GM19397 (cell line): Measurements from ENCODE around the gene TFEC.
"Not testable (repeated sequence)": the region's sequence is repeated elsewhere in the genome, so short reads cannot be mapped to it uniquely, and the experiment has no call there.

Experiments used
- ATAC-seq: cut with Tn5 transposase; IDR thresholded peaks from one replicate; pipeline ENCODE4 v1.9.1; 2021; ENCODE audit warnings: mild to moderate bottlenecking, moderate library complexity; ENCODE audit not compliant: unreplicated experiment

TFEC gene

GRCh38 chr7:116030651-116031276 is at the start of gene TFEC:
TSS of gene TFEC (minus strand) at chr7:116030763. CDS start at chr7:115984441, 46,322 bp downstream.
- ATAC-seq: no peak

- ATAC-seq: no peak
Measured at GRCh38 chr7:116075351-116076145, 45.0 kb upstream of the TFEC start.

GRCh38 chr7:116071629-116072028 is 41.1 kb upstream of the TFEC start:
- no peak for ATAC-seq

- ATAC-seq: no peak
Measured at GRCh38 chr7:116064179-116064578, 33.6 kb upstream of the TFEC start.

- no peak for ATAC-seq
Measured at GRCh38 chr7:116062666-116063065, 32.1 kb upstream of the TFEC start.

GRCh38 chr7:116052006-116052405 is 21.4 kb upstream of the TFEC start:
- no peak for ATAC-seq

- not testable (repeated sequence) for ATAC-seq
Measured at GRCh38 chr7:116047261-116047660, 16.7 kb upstream of the TFEC start.

GRCh38 chr7:116045532-116045931 is 15.0 kb upstream of the TFEC start:
- ATAC-seq: no peak

GRCh38 chr7:116041615-116042014 is 11.1 kb upstream of the TFEC start:
- ATAC-seq: peak; percentile 98

GRCh38 chr7:116037401-116037800 is 6.8 kb upstream of the TFEC start:
- no peak for ATAC-seq

GRCh38 chr7:116034411-116034810 is 3.8 kb upstream of the TFEC start:
- no peak for ATAC-seq

GRCh38 chr7:116032886-116033285 is 2.3 kb upstream of the TFEC start:
- no peak for ATAC-seq

- ATAC-seq: peak; percentile 57
Measured at GRCh38 chr7:116028787-116029186, 1.8 kb downstream of the TFEC start.

GRCh38 chr7:116027786-116028185 is 2.8 kb downstream of the TFEC start:
- no peak for ATAC-seq

- no peak for ATAC-seq
Measured at GRCh38 chr7:116024826-116025809, 5.4 kb downstream of the TFEC start.

GRCh38 chr7:116021237-116021636 is 9.3 kb downstream of the TFEC start:
- ATAC-seq: no peak

GRCh38 chr7:116018731-116019130 is 11.8 kb downstream of the TFEC start:
- peak; percentile 48 for ATAC-seq

GRCh38 chr7:116013675-116014074 is 16.9 kb downstream of the TFEC start:
- ATAC-seq: no peak

- no peak for ATAC-seq
Measured at GRCh38 chr7:116011584-116011983, 19.0 kb downstream of the TFEC start.

- not testable (repeated sequence) for ATAC-seq
Measured at GRCh38 chr7:116004762-116005161, 25.8 kb downstream of the TFEC start.

GRCh38 chr7:115997221-115997620 is 33.3 kb downstream of the TFEC start:
- ATAC-seq: no peak
